Measurements from ENCODE around the gene TBC1D9.

TBC1D9 gene

DNA sequence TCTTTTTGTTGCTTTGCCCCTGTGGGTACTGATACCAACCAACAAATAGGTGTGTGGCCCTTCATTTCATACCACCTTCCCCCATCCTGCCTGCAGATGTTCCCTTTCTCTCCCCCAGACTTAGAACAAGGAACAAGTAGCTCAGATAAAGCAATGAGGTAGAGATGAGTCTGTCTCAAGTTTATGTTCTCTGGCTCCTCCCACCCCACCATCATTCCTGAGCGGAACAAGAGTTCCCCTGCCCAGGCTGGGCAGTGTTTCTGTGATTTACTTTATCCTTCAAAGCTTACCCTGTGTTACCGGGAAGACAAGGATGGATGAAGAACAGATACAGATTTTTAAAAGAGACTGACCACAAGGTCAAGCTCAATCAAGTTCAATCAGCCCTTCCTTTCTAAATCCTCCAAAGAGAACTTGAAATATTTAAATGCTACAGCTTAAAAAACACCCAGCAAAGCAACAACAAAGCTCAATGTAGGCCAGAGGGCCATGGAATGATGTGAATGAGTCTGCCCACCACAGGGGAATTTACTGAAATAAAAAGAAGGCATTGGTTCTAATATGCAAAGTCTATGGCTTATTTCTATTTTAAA, 107.4 kb downstream of the TBC1D9 start:
- DNase-seq (ENCODE audit: low read depth): peak; percentile 48

DNA sequence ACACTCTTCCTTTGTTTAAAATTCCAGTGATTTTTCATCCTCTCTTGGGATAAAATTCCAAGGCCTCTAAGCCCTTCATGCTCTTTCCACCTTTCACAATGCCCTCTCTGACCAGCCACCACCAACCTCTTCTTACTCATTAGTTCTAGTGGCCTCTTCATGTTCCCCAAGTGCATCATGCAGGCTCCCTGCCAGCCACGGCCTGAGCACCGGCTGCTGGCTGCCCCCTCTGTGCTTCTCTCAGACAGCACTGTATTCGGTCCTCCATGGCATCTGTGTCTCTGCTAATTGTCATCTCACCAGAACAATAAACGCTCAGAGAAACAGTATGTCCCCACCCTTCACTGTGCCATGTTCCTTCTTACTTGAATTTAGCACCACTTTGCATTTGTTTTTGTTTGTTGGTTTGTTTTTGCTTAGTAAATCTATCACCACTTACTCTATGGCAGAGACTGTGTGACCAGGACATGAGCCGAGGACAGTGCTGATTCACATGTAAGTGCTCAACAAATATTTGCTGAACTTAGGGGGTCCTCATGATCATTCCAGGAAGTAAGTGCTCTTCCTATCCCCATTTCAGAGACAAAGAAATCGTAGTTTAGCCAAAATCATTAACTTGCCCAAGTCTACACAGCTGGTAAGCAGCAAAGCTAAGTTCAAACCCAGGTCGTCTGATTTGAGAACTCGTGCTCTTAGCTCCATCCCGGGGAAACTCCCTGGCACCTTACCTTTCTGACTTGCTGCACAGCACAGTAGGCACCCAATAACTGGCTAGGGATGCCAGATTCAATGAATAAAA, 110.4 kb downstream of the TBC1D9 start:
- no peak for DNase-seq (ENCODE audit: low read depth)

GRCh38 chr4:140645196-140645595, 111.0 kb downstream of the TBC1D9 start:
- no peak for DNase-seq (ENCODE audit: low read depth)

GRCh38 chr4:140644470-140645185, 111.6 kb downstream of the TBC1D9 start:
- no peak for DNase-seq (ENCODE audit: low read depth)

- DNase-seq (ENCODE audit: low read depth): no peak
Observed at GRCh38 chr4:140643571-140644055, 112.6 kb downstream of the TBC1D9 start.

- no peak for DNase-seq (ENCODE audit: low read depth)
Observed at GRCh38 chr4:140642674-140643437, 113.3 kb downstream of the TBC1D9 start.

DNA sequence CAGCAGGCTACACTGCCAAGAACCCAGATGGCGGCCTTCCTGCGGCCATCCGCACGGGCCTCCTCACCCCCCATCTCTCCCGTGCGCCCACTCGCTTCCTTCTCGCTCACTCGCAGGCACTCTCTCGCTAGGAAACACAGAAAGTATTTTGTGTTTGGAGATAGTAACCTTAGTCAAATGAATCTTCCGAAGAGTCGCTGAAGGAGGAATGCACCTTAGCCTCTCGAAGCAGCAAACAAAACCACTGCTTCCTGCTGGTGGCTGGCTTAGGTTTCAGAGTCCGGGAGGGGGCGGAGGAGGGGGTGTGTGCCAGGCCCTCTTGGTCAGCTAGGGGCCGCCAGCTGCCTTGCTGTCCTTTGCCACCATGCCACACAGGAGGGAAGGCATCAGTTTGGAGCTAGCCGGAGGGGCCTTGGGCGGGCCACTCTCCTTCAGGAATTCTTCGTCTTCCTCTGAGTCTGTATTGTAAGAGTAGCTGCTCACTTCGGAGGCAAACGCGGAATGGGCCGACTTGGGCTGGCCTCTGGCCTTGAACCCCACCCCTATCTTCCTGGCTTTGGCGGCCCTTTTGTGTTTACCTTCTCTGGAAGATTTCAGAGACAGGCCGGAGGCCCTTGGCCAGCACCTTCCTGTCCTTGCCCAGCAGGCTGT, 114.3 kb downstream of the TBC1D9 start:
- DNase-seq (ENCODE audit: low read depth): no peak

- DNase-seq (ENCODE audit: low read depth): no peak
Observed at GRCh38 chr4:140641105-140641555, 115.1 kb downstream of the TBC1D9 start.

- no peak for DNase-seq (ENCODE audit: low read depth)
Observed at GRCh38 chr4:140640150-140640748, 115.9 kb downstream of the TBC1D9 start.

- no peak for DNase-seq (ENCODE audit: low read depth)
Observed at GRCh38 chr4:140639066-140639465, 117.1 kb downstream of the TBC1D9 start.

GRCh38 chr4:140637836-140638235, 118.3 kb downstream of the TBC1D9 start:
- no peak for DNase-seq (ENCODE audit: low read depth)

GRCh38 chr4:140635606-140636005, 120.6 kb downstream of the TBC1D9 start:
- peak; percentile 28 for DNase-seq (ENCODE audit: low read depth)

DNA sequence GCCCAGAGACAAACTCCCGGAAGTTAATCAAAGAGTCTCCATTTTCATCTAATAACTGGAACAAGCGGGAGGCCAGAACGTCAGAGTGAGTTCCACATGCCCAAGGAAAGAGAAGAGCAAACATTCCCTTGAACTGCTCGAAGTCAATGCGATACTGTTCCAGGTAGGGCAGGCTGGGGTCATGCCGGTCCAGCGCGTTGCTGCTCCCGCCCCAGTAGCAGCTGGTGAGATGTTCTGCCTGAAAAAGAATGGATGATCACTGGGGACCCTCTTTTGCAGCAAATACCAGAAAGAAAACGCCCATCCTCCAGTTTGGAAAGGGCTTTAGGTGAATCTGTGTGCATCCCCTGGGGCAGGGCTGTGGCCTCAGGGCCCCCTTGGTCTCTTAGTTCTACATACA, 122.2 kb downstream of the TBC1D9 start:
- no peak for DNase-seq (ENCODE audit: low read depth)

- no peak for DNase-seq (ENCODE audit: low read depth)
Observed at GRCh38 chr4:140633124-140633523, 123.1 kb downstream of the TBC1D9 start.

- no peak for DNase-seq (ENCODE audit: low read depth)
Observed at GRCh38 chr4:140630246-140630645, 125.9 kb downstream of the TBC1D9 start.

- no peak for DNase-seq (ENCODE audit: low read depth)
Observed at GRCh38 chr4:140628016-140628415, 128.2 kb downstream of the TBC1D9 start.

GRCh38 chr4:140626661-140627376, 129.4 kb downstream of the TBC1D9 start:
- DNase-seq (ENCODE audit: low read depth): no peak

DNA sequence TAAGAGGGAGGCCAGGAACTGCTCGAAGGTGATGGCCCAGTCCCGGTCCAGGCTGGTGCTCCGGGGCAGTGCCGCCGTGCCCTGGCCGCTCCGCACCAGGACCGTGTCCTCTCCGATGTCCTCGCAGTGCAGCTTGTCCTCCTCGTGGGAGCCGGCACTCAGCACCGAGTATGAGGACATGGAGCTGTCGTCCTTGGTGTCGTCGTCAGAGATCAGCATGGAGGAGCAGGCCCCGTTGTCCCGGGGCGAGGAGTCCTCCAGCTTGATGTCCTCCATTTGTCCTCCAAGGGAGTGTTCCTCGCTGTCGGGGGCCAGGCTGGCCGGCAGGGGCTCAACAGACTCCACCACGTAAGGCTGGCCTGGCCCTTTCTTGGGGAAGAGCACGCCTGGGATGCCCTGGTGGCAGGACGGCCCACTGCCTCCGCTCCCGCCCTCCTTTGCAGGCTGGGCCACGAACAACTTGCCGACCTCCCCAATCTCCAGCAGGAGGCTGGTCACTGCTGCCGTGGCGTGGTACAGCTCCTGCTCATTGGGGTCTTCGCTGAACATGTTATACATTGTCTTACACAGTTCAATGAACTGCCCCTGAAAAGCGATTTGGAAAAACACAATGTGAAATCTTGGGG, 133.7 kb downstream of the TBC1D9 start:
- DNase-seq (ENCODE audit: low read depth): no peak

- no peak for DNase-seq (ENCODE audit: low read depth)
Observed at GRCh38 chr4:140621161-140621560, 135.0 kb downstream of the TBC1D9 start.
